HL-60 (cell line): ENCODE measurements around the gene DCC.

Source experiments
- DNase-seq, 2 experiments: peaks; one replicate each; pipeline ENCODE4 v3.0.0-alpha.2; 2010 to 2020; ENCODE audit warnings: low read depth in 1 of 2, low spot score in 1 of 2
- H3K27ac ChIP-seq: fragments of 250-450 bp; sonication (Bioruptor Pico); replicated peaks from 2 replicates; pipeline ENCODE4 v1.5.1; 2020; ENCODE audit warnings: mild to moderate bottlenecking, moderate library complexity
- H3K27me3 ChIP-seq: fragments of 250-450 bp; sonication (Bioruptor Pico); 2 replicates; pipeline ENCODE4 v1.5.1; 2021; ENCODE audit warnings: mild to moderate bottlenecking, moderate library complexity; ENCODE audit not compliant: insufficient read depth, poor library complexity, severe bottlenecking
- H3K4me3 ChIP-seq: replicated peaks from 2 replicates; pipeline ENCODE4 v1.5.1; 2011; ENCODE audit warnings: mild to moderate bottlenecking, control low read depth, low read length; ENCODE audit not compliant: insufficient read depth
- GABPA ChIP-seq: IDR thresholded peaks from 2 replicates; pipeline ENCODE4 v1.6.1; 2012; ENCODE audit warnings: low read depth
- POLR2AphosphoS5 ChIP-seq: IDR thresholded peaks from 2 replicates; pipeline ENCODE4 v1.6.1; 2012; ENCODE audit warnings: low read depth
- REST ChIP-seq: IDR thresholded peaks from 2 replicates; pipeline ENCODE4 v1.6.1; 2012; ENCODE audit warnings: low read depth; ENCODE audit not compliant: insufficient replicate concordance
- SPI1 ChIP-seq: IDR thresholded peaks from 2 replicates; pipeline ENCODE4 v1.6.1; 2012; ENCODE audit warnings: low read depth, mild to moderate bottlenecking, borderline replicate concordance
- TF ChIP-seq, protein P1 (sequence below): IDR thresholded peaks from one replicate; pipeline ENCODE4 v1.5.1; 2011; ENCODE audit warnings: low read length, control low read depth, inconsistent platforms; ENCODE audit not compliant: insufficient read depth

Gene DCC

DNA sequence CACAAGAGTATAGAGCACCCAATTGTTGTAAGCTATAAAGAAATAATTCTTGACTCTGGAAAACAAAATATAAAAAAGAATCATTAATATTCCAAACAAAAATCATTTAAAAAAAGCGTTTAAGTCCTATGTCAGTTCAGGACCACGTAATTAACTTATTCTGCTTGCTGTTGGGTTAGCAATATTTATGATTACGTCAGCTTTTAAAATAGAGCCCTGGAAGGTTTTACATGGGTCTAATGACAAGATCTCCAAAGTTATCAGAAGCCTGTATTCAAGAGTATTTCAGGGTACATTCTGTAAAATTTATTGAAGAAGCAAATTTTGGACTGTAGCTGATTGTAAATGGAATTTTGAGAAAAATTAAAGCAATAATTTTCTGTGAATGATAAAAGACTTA, 521.6 kb downstream of the DCC start:
- DNase-seq: no peak
- TF ChIP-seq, protein P1, sequence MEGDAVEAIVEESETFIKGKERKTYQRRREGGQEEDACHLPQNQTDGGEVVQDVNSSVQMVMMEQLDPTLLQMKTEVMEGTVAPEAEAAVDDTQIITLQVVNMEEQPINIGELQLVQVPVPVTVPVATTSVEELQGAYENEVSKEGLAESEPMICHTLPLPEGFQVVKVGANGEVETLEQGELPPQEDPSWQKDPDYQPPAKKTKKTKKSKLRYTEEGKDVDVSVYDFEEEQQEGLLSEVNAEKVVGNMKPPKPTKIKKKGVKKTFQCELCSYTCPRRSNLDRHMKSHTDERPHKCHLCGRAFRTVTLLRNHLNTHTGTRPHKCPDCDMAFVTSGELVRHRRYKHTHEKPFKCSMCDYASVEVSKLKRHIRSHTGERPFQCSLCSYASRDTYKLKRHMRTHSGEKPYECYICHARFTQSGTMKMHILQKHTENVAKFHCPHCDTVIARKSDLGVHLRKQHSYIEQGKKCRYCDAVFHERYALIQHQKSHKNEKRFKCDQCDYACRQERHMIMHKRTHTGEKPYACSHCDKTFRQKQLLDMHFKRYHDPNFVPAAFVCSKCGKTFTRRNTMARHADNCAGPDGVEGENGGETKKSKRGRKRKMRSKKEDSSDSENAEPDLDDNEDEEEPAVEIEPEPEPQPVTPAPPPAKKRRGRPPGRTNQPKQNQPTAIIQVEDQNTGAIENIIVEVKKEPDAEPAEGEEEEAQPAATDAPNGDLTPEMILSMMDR: no peak
- TF ChIP-seq SPI1 (no peak), GABPA (no peak), REST (no peak), POLR2AphosphoS5 (no peak)
- H3K4me3 ChIP-seq: no peak overlapping the region
- H3K27me3 ChIP-seq: no peaks in the 10 kb centered on the region
- H3K27ac ChIP-seq: no peak overlapping the region

DNA sequence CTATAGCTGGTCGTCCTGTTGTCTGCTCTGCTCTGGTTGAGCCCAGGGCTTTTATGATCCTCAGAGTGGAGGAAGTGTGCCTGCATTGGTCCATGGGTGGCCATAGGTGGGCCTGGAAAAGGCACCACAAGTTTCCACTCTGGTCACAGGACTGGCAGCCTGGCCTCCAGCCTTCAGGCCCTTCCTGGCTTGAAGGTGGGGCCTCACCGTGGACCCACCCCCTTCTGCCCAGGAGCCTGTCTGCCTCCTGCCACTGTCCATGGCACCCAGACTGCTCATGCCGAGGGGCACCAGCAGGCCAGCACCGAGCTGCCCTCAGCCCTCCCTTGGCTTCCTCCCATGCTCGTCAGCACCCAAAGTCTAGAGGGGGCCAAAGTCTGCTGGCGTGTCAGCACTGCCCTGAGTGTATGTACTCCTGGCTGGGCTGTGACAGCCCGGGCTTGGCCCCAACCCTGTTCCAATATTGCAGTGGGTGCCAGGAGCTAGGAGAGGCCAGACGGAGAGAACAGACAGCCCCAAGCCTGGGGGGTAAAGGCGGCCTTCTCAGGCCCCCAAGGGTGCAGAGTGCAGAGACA, 529.4 kb downstream of the DCC start:
- H3K27me3 ChIP-seq: no peaks in the 10 kb centered on the region
- no peak overlapping the region for H3K4me3 ChIP-seq
- H3K27ac ChIP-seq: no peak overlapping the region
- no peak for TF ChIP-seq POLR2AphosphoS5
- TF ChIP-seq REST: no peak
- no peak for TF ChIP-seq SPI1
- TF ChIP-seq, protein P1: no peak
- TF ChIP-seq GABPA: no peak
- no peak for DNase-seq

GRCh38 chr18:52869942-52870907, 530.2 kb downstream of the DCC start:
- TF ChIP-seq POLR2AphosphoS5 (no peak), GABPA (no peak), REST (no peak), SPI1 (no peak)
- TF ChIP-seq, protein P1: no peak
- H3K27ac ChIP-seq: no peak overlapping the region
- no peak for DNase-seq

More at GRCh38 chr18:52869942-52870907, 530.2 kb downstream of the DCC start:
- Histone ChIP-seq H3K27me3 (no peaks in the 10 kb centered on the region), H3K4me3 (no peak overlapping the region)
